ENCODE results near the gene COL27A1.

GRCh38 chr9:114300153-114300845, 145.0 kb downstream of the COL27A1 start:
- no peak for TF ChIP-seq ZNF8 (CRISPR knock-in tag; IDR thresholded peaks at IDR 0.05)
- no peak for TF ChIP-seq ZNF70 (CRISPR knock-in tag; IDR thresholded peaks at IDR 0.05)
- TF ChIP-seq ZC3H10 (CRISPR knock-in tag; IDR thresholded peaks at IDR 0.05): no peak
- TF ChIP-seq OSR1 (CRISPR knock-in tag; IDR thresholded peaks at IDR 0.05): no peak
- no peak for TF ChIP-seq TOX (CRISPR knock-in tag; IDR thresholded peaks at IDR 0.05; ENCODE audit: borderline replicate concordance)
